NT2/D1 (cell line): Measurements from ENCODE around the gene LRRC32.

ENCODE experiments used
- SUZ12 ChIP-seq: IDR thresholded peaks from 2 replicates; pipeline ENCODE4 v1.6.1; 2011; ENCODE audit not compliant: insufficient read length, insufficient read depth; ENCODE audit errors: extremely low read depth
- ZNF274 ChIP-seq: IDR thresholded peaks from 2 replicates; pipeline ENCODE4 v1.6.1; 2011; ENCODE audit warnings: mild to moderate bottlenecking, low read depth, low read length

GRCh38 chr11:76663486-76663810 is 7.1 kb downstream of the LRRC32 start:
- TF ChIP-seq ZNF274: no peak
- no peak for TF ChIP-seq SUZ12
